Central memory CD8-positive, alpha-beta T cell (primary cell): ENCODE measurements around the gene ABLIM1.
"Not testable (repeated sequence)": the region's sequence is repeated elsewhere in the genome, so short reads cannot be mapped to it uniquely, and the experiment has no call there.

Source experiments
- ATAC-seq: fragments of 150-1000 bp; cut with Tn5 transposase; replicated peaks from 2 replicates; pipeline ENCODE4 v1.10.0; 2022; ENCODE audit warnings: mild to moderate bottlenecking, moderate FRiP score, moderate number of reproducible peaks; ENCODE audit not compliant: poor library complexity, severe bottlenecking; ENCODE audit errors: extremely low read depth
- DNase-seq, 2 donors: peaks; one replicate each; pipeline ENCODE4 v3.0.0; 2021; ENCODE audit warnings: low spot score in 2 of 2
- H3K27ac Mint-ChIP-seq: one replicate; pipeline ENCODE4 v1.8.0; 2022; ENCODE audit warnings: low read depth, mild to moderate bottlenecking, moderate library complexity, mixed read lengths
- H3K27me3 Mint-ChIP-seq: one replicate; pipeline ENCODE4 v1.8.0; 2022; ENCODE audit warnings: mixed read lengths
- H3K36me3 Mint-ChIP-seq: one replicate; pipeline ENCODE4 v1.8.0; 2022; ENCODE audit warnings: mild to moderate bottlenecking, moderate library complexity, mixed read lengths; ENCODE audit not compliant: insufficient read depth
- H3K4me1 Mint-ChIP-seq: one replicate; pipeline ENCODE4 v1.8.0; 2022; ENCODE audit warnings: mixed read lengths
- H3K4me3 Mint-ChIP-seq: one replicate; pipeline ENCODE4 v1.8.0; 2022; ENCODE audit warnings: mild to moderate bottlenecking, moderate library complexity, mixed read lengths
- H3K9me3 Mint-ChIP-seq: one replicate; pipeline ENCODE4 v1.8.0; 2022; ENCODE audit warnings: mixed read lengths

The ABLIM1 gene

DNA sequence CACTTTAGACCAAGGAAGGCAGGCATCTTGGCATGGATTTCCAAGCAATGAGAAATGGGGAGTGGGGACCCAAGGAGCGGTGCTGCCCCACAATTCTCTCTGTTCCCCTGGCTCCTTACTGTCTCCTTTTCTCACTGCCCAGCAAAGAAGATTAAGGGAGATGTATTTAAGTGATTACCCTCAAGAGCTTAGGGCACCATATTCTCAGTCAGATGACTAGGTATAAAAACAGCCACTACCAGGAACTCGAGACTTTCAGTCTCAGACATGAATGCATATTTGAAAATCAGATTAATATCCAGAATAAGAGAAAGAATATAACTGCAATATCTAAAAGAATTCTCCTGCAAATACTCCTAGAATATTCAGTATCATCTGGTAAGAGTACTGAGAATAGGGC is at the start of gene ABLIM1:
TSS of gene ABLIM1 (minus strand) at position 101 of the 400 bp plus-strand sequence. CDS start at position 26, 75 bp downstream.
- Mint-ChIP-seq H3K9me3 (no peaks in the 10 kb centered on the region), H3K4me1 (no peaks in the 10 kb centered on the region), H3K27ac (no peak within 1 kb of the TSS), H3K27me3 (no peaks in the 10 kb centered on the region), H3K36me3 (no peaks in the 10 kb centered on the region), H3K4me3 (no peak within 1 kb of the TSS)
- no peak for ATAC-seq
- DNase-seq: no peak

DNA sequence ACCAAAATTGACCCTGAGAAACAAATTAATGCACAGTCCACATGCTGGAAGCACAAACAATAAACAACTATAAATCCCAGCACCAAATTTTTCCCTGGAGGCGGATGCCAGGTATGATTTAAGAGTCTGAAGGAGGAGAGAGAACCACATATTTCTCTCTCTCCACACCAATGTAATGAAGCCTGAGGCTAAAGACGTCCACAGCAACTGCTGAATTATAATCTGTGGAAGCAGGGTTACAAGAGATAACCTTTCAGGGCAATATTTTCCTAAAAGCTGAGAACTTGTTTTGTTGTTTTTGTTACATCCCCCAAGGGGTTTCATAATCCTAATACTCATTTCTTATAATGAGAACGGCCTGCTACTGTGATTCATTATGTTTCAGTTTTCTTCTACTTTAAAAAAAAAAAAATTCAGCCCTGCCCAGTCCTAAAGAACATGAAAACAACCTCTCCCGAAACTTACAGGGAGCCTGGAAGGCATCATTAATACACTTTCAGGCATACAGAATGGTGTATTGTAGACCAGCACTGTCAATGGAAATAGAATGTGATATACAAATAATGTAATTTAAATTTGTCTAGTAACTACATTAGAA is 48.5 kb upstream of the ABLIM1 start:
- no peak for ATAC-seq
- Mint-ChIP-seq H3K27ac (no peak overlapping the region), H3K36me3 (no peaks in the 10 kb centered on the region), H3K9me3 (no peaks in the 10 kb centered on the region), H3K4me1 (no peaks in the 10 kb centered on the region), H3K27me3 (no peaks in the 10 kb centered on the region), H3K4me3 (no peak overlapping the region)
- DNase-seq: no peak

DNA sequence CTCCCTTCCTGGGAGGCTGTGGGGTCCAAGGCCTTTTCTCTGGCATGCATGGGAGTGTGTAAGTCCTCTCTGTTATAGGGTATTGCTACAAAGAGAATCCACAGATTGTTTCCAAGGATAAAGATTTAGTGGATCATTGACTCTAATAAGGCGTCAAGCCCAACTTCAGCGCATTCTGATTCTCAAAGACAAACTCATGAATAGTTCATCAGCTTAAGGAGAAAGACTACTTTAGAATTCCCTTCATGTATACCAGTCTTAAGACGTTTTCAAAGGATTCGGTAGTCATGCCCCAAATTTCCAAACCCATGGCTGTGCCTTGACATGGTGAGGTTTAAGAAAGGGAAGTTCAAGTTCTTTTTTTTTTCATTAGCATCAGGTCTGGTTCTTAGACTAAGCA is 46.6 kb upstream of the ABLIM1 start:
- Mint-ChIP-seq H3K27ac (no peak overlapping the region), H3K27me3 (no peaks in the 10 kb centered on the region), H3K9me3 (no peaks in the 10 kb centered on the region), H3K4me3 (no peak overlapping the region), H3K36me3 (no peaks in the 10 kb centered on the region), H3K4me1 (no peaks in the 10 kb centered on the region)
- ATAC-seq: no peak
- DNase-seq: no peak

DNA sequence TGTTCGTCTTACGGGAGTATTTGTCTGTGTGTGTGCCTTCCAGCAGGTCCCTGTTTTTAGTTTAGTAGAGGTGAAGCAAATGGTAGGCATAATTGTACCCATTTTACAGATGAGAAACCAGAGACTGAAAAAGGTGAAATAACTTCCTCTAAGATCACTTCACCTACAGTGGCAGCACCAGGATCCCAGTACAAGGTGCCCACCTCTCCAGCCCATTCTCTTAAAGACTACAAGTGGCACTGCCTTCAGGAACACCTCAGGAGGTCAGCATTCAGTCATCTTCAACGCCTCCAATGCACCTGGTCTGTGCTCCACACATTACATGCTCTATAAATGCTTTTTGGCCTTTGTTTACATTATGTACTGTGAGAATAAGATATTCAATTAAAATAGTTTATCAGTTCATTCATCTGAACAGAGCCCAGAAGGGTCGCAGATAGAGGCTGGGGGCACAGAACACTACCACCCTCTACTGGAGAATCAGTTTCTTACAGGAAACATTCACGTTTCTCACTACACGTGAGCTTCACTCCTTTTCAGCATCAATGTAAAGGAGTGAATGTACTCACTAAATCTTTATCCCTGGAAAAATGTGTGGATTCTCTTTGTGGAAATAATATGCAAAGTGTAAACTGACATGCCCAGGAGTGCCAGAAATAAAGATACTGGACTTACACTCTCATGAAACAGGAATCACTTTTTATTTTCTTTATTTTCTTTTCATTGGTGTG is 45.5 kb upstream of the ABLIM1 start:
- Mint-ChIP-seq H3K4me3 (no peak overlapping the region), H3K4me1 (no peaks in the 10 kb centered on the region), H3K36me3 (no peaks in the 10 kb centered on the region), H3K9me3 (no peaks in the 10 kb centered on the region), H3K27ac (no peak overlapping the region), H3K27me3 (no peaks in the 10 kb centered on the region)
- ATAC-seq (peak; percentile 43), DNase-seq (no peak)

DNA sequence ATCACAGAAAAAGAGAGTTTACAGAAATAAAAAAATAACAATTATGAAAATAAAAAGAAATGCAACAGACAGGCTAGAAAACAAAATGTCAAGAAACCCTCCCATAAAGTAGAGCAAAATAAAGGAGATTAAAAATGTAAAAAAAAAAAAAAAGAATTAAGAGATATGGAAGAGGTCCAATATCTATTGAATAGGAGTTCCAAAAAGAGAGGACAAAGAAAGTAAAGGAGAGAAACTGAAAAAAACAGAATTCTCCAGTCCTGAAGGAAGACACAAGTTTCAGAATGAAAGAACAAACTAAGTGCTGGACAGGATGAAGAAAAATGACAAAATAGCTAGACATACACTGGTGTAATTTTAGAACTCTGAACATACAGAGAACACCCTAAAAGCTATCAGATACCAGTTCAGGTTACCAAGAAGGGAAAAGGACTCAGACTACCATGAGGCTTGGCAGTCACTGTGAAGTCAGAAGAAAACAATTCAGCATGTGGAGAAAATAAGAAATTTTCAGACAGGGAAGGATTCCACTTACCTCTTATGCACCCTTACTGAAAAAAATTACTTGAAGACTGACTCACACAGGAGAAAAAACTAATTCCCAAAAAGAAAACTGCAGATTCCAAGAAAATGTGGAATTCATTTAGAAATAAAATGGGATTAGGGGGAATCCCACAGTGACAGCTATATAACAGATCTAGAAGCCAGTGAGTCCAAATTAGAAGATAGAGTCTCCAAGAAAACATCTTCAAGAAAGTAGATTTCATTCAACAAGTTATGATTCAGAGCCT is 40.4 kb upstream of the ABLIM1 start:
- ATAC-seq (no peak), DNase-seq (no peak)
- no peaks in the 10 kb centered on the region for H3K4me1 Mint-ChIP-seq
- no peaks in the 10 kb centered on the region for H3K27me3 Mint-ChIP-seq
- H3K36me3 Mint-ChIP-seq: no peaks in the 10 kb centered on the region
- H3K9me3 Mint-ChIP-seq: no peaks in the 10 kb centered on the region
- no peak overlapping the region for H3K4me3 Mint-ChIP-seq
- no peak overlapping the region for H3K27ac Mint-ChIP-seq

DNA sequence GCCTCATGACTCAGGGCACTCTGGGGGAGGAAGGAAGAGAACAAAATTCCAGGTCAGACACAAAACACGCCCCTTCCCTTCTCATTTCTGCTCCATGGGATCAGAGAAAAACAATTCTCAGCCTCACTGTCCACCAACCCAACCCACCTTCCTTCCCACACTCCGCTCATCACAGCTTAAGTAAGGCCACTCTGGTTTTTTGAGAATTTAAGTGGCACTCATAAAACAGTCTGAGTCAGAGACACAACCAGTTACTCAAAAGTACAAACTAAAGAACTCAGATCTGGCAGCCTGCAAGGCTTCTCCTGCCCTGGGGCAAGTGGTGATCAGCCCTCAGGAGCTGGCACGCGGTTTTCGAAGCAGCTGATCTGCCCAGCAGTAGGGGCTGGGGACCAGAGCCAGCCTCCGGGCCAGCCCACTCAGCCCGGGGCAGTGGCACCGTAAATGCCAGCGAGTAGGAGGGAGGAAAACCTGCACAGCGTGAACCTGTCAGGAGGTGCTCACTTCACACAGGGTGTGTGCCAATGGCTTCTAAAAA is 39.1 kb upstream of the ABLIM1 start:
- Mint-ChIP-seq H3K27me3 (no peaks in the 10 kb centered on the region), H3K36me3 (no peaks in the 10 kb centered on the region), H3K9me3 (no peaks in the 10 kb centered on the region), H3K27ac (no peak overlapping the region), H3K4me1 (no peaks in the 10 kb centered on the region), H3K4me3 (no peak overlapping the region)
- DNase-seq (no peak), ATAC-seq (no peak)

DNA sequence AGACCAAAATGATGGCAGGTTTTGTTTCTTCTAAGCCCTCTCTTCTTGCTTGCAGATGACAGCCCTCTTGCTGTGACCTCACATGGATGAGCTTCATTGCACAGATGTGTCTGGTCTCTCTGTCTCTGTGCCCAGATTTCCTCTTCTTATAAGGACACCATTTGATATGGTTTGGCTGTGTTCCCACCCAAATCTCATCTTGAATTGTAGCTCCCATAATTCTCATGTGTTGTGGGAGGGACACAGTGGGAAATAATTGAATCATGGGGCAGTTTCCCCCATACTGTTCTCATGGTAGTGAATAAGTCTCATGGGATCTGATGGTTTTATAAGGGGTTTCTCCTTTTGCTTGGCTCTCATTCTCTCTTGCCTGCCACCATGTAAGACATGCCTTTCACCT is 38.2 kb upstream of the ABLIM1 start:
- H3K4me3 Mint-ChIP-seq, ATAC-seq, H3K27me3 Mint-ChIP-seq, H3K4me1 Mint-ChIP-seq, H3K36me3 Mint-ChIP-seq, H3K27ac Mint-ChIP-seq, DNase-seq, H3K9me3 Mint-ChIP-seq: not testable (repeated sequence)

DNA sequence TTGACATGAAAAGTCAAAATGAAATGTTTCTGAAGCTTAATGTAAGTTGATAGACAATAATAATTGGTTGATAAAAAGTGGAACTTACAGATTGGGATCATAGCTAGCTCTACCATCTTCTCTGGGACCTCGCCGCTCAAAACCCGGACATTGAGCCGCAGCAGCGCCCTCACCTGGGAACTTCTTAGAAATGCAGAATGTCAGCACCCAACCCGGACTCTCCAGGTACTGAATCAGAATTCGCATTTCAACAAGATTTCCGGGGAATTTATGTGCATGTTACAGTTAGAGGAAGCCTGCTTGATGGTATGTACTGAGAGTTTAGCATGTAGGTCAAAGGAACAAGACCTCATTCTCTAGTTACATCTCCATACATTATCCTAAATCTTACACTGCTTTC is 36.7 kb upstream of the ABLIM1 start:
- H3K27me3 Mint-ChIP-seq: no peaks in the 10 kb centered on the region
- H3K4me1 Mint-ChIP-seq: no peaks in the 10 kb centered on the region
- DNase-seq (no peak), ATAC-seq (peak; percentile 59)
- H3K9me3 Mint-ChIP-seq: no peaks in the 10 kb centered on the region
- no peaks in the 10 kb centered on the region for H3K36me3 Mint-ChIP-seq
- H3K4me3 Mint-ChIP-seq: no peak overlapping the region
- H3K27ac Mint-ChIP-seq: no peak overlapping the region

DNA sequence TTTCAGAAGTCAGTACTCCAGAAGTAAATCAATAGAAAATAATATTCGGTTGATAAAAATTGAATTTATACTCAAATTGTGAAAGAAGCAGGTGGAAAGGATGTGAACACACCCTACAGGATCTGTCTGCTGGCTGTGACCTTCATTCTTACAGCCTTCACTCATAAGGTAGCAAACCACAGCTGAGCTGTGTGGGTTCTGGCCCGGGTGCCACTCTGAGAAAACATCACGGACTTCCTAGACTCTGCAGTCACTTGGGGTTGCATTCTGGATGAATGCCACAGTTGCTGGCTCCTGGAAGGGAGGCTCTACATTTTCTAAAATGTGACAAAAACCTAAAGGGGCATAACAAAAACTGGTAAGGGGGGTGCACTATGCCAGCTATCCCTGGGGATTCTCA is 36.0 kb upstream of the ABLIM1 start:
- Mint-ChIP-seq H3K9me3 (no peaks in the 10 kb centered on the region), H3K27me3 (no peaks in the 10 kb centered on the region), H3K4me3 (no peak overlapping the region), H3K36me3 (no peaks in the 10 kb centered on the region), H3K4me1 (no peaks in the 10 kb centered on the region), H3K27ac (no peak overlapping the region)
- ATAC-seq (peak; percentile 83), DNase-seq (no peak)

DNA sequence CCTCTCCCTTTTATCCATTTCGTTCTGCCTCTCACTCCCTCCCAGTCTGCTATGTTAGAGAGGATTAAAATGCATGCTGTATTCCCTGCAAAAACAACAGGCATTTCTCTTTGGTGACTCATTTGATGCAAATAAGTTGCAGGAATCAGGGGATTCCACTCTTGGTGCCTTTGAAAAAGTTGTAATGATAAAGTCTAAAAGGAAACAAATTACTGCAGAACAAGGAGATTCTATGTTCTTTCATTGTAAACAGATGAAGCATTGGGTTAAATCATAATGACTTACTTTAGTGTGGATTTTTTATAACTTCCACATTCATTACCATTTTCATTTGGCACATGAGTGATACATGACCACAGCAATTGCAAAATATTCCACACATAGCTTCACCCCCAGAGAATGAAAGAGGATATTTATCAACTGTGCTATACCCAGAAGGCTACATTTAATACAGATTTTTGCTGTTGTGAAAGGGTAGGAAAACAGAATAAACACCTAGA is 33.4 kb upstream of the ABLIM1 start:
- Mint-ChIP-seq H3K36me3 (no peaks in the 10 kb centered on the region), H3K9me3 (no peaks in the 10 kb centered on the region), H3K4me3 (no peak overlapping the region), H3K27me3 (no peaks in the 10 kb centered on the region), H3K27ac (no peak overlapping the region), H3K4me1 (no peaks in the 10 kb centered on the region)
- ATAC-seq (no peak), DNase-seq (no peak)

DNA sequence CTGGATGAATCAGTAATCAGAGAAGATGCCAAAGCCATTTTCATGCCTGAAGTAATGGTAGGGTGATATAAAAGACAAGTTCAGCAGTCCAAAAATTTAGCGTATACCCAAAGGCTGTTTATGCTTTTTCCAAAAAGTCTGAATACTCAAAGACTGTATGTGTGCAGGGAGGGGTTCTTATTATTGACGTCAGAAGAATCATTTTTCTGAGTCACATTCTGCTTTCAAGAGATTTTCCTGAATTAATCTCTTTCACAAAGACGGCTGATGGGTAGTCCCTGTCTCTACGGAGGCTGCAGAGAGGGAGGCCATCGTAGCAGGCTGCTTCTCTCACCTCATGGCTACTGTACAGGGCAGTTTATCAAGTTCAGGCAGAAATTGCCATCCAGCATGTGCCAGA is 30.7 kb upstream of the ABLIM1 start:
- H3K4me3 Mint-ChIP-seq: no peak overlapping the region
- no peak for DNase-seq
- no peaks in the 10 kb centered on the region for H3K36me3 Mint-ChIP-seq
- no peaks in the 10 kb centered on the region for H3K9me3 Mint-ChIP-seq
- H3K27ac Mint-ChIP-seq: no peak overlapping the region
- H3K4me1 Mint-ChIP-seq: no peaks in the 10 kb centered on the region
- no peaks in the 10 kb centered on the region for H3K27me3 Mint-ChIP-seq
- no peak for ATAC-seq

DNA sequence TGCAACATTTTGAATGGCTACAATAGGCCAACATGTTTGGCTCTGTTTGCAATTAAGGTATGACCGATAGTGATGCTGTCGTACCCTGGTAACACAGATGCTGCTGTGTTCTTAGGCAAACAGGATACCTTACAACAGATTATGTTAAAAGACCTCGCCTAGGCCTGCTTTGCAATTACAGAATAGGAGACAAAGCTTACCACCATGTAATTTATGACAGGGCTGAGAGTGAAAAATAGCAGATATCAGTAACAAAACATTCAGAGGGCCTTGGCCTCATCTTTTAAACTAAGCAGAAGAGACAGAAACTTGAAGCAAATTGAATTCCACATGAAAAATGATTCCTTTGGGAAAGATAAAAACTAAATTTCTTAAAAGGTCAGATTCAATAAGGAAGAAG is 29.4 kb upstream of the ABLIM1 start:
- Mint-ChIP-seq H3K27me3 (no peaks in the 10 kb centered on the region), H3K4me3 (no peak overlapping the region), H3K27ac (no peak overlapping the region), H3K9me3 (no peaks in the 10 kb centered on the region), H3K4me1 (no peaks in the 10 kb centered on the region), H3K36me3 (no peaks in the 10 kb centered on the region)
- no peak for DNase-seq
- no peak for ATAC-seq
